OCI-LY7 (cell line): ENCODE measurements around the gene HSPA12A. TPM values are rescaled to one million over a fixed set of nuclear protein-coding genes. Genes with fewer than 3 reads are reported as not detected.

Experiments used
- BruUV-seq: library from RNA; stranded (reverse); fragments of 400-500 nt; replicated peaks from 2 replicates; lab custom pipeline; 2021; lab: Mats Ljungman, UMichigan
- CTCF ChIA-PET: fragments of 300-600 bp; sonication (Branson Sonifier 250); formaldehyde crosslinking; loops from one replicate; lab custom pipeline; 2022; ENCODE audit warnings: antibody characterized with exemption; ENCODE audit not compliant: unreplicated experiment; lab: Charles Lee
- POLR2A ChIA-PET: fragments of 300-600 bp; sonication (Branson Sonifier 250); formaldehyde crosslinking; loops from one replicate; lab custom pipeline; 2022; ENCODE audit warnings: antibody characterized with exemption; lab: Charles Lee
- DNase-seq: peaks from one replicate; pipeline ENCODE4 v3.0.0-alpha.2; 2015; ENCODE audit warnings: low spot score
- H2AFZ ChIP-seq: fragments of 200-600 bp; sonication (generic), shearing (Covaris generic); 2 replicates; pipeline ENCODE4 v1.6.1; 2014; ENCODE audit warnings: mild to moderate bottlenecking, antibody characterized with exemption, low read length, moderate library complexity
- H3K27ac ChIP-seq: fragments of 200-600 bp; sonication (generic); 2 replicates; pipeline ENCODE4 v1.5.1; 2014; ENCODE audit warnings: mixed run types, low read depth, mild to moderate bottlenecking, moderate library complexity, low read length, inconsistent platforms; ENCODE audit not compliant: poor library complexity, severe bottlenecking
- H3K36me3 ChIP-seq: fragments of 200-600 bp; sonication (generic); 2 replicates; pipeline ENCODE4 v1.6.1; 2014; ENCODE audit warnings: mild to moderate bottlenecking, antibody characterized with exemption, low read length, moderate library complexity, mixed read lengths; ENCODE audit not compliant: insufficient read depth
- H3K4me1 ChIP-seq: fragments of 200-600 bp; sonication (generic); 2 replicates; pipeline ENCODE4 v1.5.1; 2014; ENCODE audit warnings: mild to moderate bottlenecking, low read length; ENCODE audit not compliant: insufficient read depth, poor library complexity, severe bottlenecking
- H3K4me2 ChIP-seq: fragments of 200-600 bp; sonication (generic); 2 replicates; pipeline ENCODE4 v1.6.1; 2014; ENCODE audit warnings: mild to moderate bottlenecking, low read length
- H3K4me3 ChIP-seq: fragments of 200-600 bp; sonication (generic); 2 replicates; pipeline ENCODE4 v1.5.1; 2014; ENCODE audit warnings: mild to moderate bottlenecking, low read depth, low read length; ENCODE audit not compliant: poor library complexity, severe bottlenecking
- H3K79me2 ChIP-seq: fragments of 200-600 bp; sonication (generic); 2 replicates; pipeline ENCODE4 v1.6.1; 2016; ENCODE audit warnings: low read depth, mild to moderate bottlenecking, low read length, moderate library complexity, mixed read lengths; ENCODE audit not compliant: insufficient read depth
- H3K9me2 ChIP-seq: fragments of 200-600 bp; sonication (generic); 2 replicates; pipeline ENCODE4 v1.6.1; 2016; ENCODE audit warnings: mild to moderate bottlenecking, low read length, mixed read lengths; ENCODE audit not compliant: insufficient read depth
- H3K9me3 ChIP-seq: fragments of 200-600 bp; sonication (generic); 2 replicates; pipeline ENCODE4 v1.6.1; 2014; ENCODE audit warnings: mild to moderate bottlenecking, mixed run types, low read length, mixed read lengths
- H4K20me1 ChIP-seq: fragments of 200-600 bp; sonication (generic); 2 replicates; pipeline ENCODE4 v1.6.1; 2014; ENCODE audit warnings: mild to moderate bottlenecking, antibody characterized with exemption, low read length, moderate library complexity, mixed read lengths; ENCODE audit not compliant: insufficient read depth
- EZH2phosphoT487 ChIP-seq: fragments of 200-600 bp; sonication (generic); IDR thresholded peaks from 2 replicates; pipeline ENCODE4 v1.6.1; 2018; ENCODE audit warnings: low read depth, borderline replicate concordance, mild to moderate bottlenecking, mixed run types, antibody characterized with exemption, low read length, moderate library complexity, mixed read lengths
- intact Hi-C: fragments of 100-400 bp; cut with micrococcal nuclease; formaldehyde crosslinking; loops from one replicate; pipeline ENCODE4 v1.10.0; 2022; ENCODE audit not compliant: unreplicated experiment
- total RNA-seq, 2 experiments: library from RNA; depleted of rRNA in 1 of 2; stranded (reverse); fragments of >200 nt in 1 of 2; shearing (Covaris generic) in 1 of 2; gene quantifications; 2 replicates each; pipeline ENCODE4 v1.2.3, GENCODE V29; 2014 to 2022
- TF ChIP-seq, protein P1 (sequence below): fragments of 200-600 bp; sonication (generic); conservative IDR thresholded peaks from 2 replicates; pipeline ENCODE4 v1.5.1; 2014; ENCODE audit warnings: mild to moderate bottlenecking, antibody characterized with exemption, low read length, moderate library complexity, mixed read lengths

The HSPA12A gene
- total RNA-seq, 2 experiments from 2014 or later = 3.7 TPM; not detected in 1

DNA sequence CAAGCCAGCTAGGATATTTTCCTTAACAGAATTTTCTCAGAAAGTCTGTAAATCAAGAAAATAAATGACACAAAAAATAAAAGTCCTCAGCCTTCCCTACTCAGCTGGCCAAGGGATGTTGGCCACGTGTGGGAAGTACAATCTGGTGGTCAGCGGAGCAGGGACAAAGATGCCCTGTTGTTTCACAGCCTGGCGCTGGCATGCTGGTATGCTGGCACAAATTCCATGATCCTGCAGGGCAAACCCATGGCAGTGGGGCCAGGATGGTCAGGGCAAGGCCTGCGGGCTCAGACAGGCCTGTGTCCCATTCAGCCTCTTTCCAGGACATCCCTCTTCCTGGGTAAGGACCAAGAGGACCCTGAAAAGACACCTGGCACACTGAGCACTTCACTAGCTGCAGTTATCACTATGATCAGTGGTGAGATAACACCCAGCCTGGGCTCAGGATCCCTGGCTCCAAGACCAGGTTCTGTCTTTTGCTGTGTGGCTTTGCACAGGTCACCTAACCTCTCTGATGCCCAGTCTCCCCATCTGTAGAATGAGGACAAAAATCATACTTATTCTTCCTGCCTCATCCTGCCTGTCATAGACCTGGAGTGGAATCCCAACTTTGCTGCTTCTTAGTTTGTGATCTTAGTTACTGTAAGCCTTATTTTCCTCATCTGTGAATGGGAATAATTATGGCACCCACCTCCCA, 10.8 kb upstream of the HSPA12A start:
- no peaks in the 10 kb centered on the region for H3K36me3 ChIP-seq
- H3K4me2 ChIP-seq = no peak overlapping the region
- ChIA-PET CTCF (no interaction called here), POLR2A (no interaction called here)
- H4K20me1 ChIP-seq = no peaks in the 10 kb centered on the region
- DNase-seq = no peak
- no peak overlapping the region for H3K27ac ChIP-seq
- no peaks in the 10 kb centered on the region for H3K9me3 ChIP-seq
- no TSS peak for BruUV-seq
- H3K79me2 ChIP-seq = no peaks in the 10 kb centered on the region
- intact Hi-C loops = no loop called here
- H3K4me1 ChIP-seq = no peaks in the 10 kb centered on the region
- no peak for TF ChIP-seq EZH2phosphoT487
- TF ChIP-seq, protein P1, sequence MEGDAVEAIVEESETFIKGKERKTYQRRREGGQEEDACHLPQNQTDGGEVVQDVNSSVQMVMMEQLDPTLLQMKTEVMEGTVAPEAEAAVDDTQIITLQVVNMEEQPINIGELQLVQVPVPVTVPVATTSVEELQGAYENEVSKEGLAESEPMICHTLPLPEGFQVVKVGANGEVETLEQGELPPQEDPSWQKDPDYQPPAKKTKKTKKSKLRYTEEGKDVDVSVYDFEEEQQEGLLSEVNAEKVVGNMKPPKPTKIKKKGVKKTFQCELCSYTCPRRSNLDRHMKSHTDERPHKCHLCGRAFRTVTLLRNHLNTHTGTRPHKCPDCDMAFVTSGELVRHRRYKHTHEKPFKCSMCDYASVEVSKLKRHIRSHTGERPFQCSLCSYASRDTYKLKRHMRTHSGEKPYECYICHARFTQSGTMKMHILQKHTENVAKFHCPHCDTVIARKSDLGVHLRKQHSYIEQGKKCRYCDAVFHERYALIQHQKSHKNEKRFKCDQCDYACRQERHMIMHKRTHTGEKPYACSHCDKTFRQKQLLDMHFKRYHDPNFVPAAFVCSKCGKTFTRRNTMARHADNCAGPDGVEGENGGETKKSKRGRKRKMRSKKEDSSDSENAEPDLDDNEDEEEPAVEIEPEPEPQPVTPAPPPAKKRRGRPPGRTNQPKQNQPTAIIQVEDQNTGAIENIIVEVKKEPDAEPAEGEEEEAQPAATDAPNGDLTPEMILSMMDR = no peak
- no peaks in the 10 kb centered on the region for H3K9me2 ChIP-seq
- no peak overlapping the region for H3K4me3 ChIP-seq
- no peak overlapping the region for H2AFZ ChIP-seq

DNA sequence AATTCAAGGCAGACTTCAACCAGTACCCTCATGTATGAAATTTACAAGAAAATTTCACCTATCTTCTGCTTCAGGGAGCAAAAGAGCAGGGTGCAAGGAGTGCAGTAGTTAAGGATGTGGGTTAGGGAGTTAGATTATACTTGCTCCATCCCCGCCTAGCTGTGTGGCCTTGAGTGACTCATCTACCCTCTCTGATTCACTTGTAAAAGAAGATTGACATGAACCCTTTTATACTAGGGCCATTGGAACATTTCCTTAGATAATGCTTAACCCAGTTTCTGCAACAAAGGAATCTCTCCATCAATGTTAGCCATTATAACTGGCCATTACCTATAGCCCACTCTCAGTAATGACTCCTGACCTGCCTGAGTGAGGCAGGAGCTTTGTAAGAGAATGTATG, 10.2 kb upstream of the HSPA12A start:
- TF ChIP-seq, protein P1 = no peak
- no peak for TF ChIP-seq EZH2phosphoT487
- H3K4me1 ChIP-seq = no peaks in the 10 kb centered on the region
- no peaks in the 10 kb centered on the region for H3K79me2 ChIP-seq
- intact Hi-C loops = no loop called here
- no peak overlapping the region for H3K4me2 ChIP-seq
- POLR2A ChIA-PET = no interaction called here
- CTCF ChIA-PET = no interaction called here
- no TSS peak for BruUV-seq
- no peaks in the 10 kb centered on the region for H3K9me2 ChIP-seq
- DNase-seq = no peak
- H4K20me1 ChIP-seq = no peaks in the 10 kb centered on the region
- H2AFZ ChIP-seq = no peak overlapping the region
- H3K9me3 ChIP-seq = no peaks in the 10 kb centered on the region
- H3K27ac ChIP-seq = no peak overlapping the region
- no peaks in the 10 kb centered on the region for H3K36me3 ChIP-seq
- no peak overlapping the region for H3K4me3 ChIP-seq

DNA sequence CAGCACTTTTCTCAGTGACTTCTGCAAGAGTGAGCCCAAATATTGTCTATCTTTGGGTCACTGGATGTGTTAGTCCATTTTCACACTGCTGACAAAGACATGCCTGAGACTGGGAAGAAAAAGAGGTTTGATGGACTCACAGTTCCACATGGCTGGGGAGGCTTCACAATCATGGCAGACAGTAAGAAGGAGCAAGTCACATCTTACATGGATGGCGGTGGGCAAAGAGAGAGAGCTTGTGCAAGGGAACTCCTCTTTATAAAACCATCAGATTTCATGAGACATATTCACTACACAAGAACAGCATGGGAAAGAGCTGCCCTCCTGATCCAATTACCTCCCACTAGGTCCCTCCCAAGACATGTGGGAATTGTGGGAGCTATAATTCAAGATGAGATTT, 6.1 kb upstream of the HSPA12A start:
- Histone ChIP-seq H3K9me3 (no peaks in the 10 kb centered on the region), H3K9me2 (no peaks in the 10 kb centered on the region), H3K36me3 (no peaks in the 10 kb centered on the region), H4K20me1 (no peaks in the 10 kb centered on the region), H3K79me2 (no peaks in the 10 kb centered on the region), H3K4me1 (no peaks in the 10 kb centered on the region), H2AFZ (no peak overlapping the region), H3K27ac (no peak overlapping the region), H3K4me3 (no peak overlapping the region), H3K4me2 (no peak overlapping the region)
- intact Hi-C loops = no loop called here
- DNase-seq = no peak
- ChIA-PET POLR2A (no interaction called here), CTCF (no interaction called here)
- no TSS peak for BruUV-seq
- TF ChIP-seq, protein P1 = no peak
- TF ChIP-seq EZH2phosphoT487 = no peak
